Common myeloid progenitor, CD34-positive (primary cell): ENCODE measurements around the gene RAB3C.

Experiments
- CTCF ChIA-PET: fragments of 350-600 bp; sonication (Branson Sonifier 250); formaldehyde crosslinking; loops from one replicate; lab custom pipeline; 2021; ENCODE audit warnings: antibody characterized with exemption; lab: Charles Lee
- POLR2A ChIA-PET: fragments of 350-600 bp; sonication (Branson Sonifier 250); formaldehyde crosslinking; loops from one replicate; lab custom pipeline; 2021; ENCODE audit warnings: antibody characterized with exemption; lab: Charles Lee
- DNase-seq, 3 donors: peaks; one replicate each; pipeline versions ENCODE4 v3.0.0 to v3.0.0-alpha.2; 2013
- H3K27ac ChIP-seq, 2 experiments: 1 replicate in 1 of 2; 2 replicates in 1 of 2; pipeline ENCODE4 v1.7.0; 2013; ENCODE audit warnings: inconsistent platforms in 2 of 2, low read length in 2 of 2, mild to moderate bottlenecking in 2 of 2, low read depth in 1 of 2, moderate library complexity in 1 of 2; ENCODE audit not compliant: severe bottlenecking in 2 of 2, insufficient read depth in 1 of 2, poor library complexity in 1 of 2
- H3K27me3 ChIP-seq, 5 experiments: replicated peaks in 2 of 5; 1 replicate in 3 of 5; 2 replicates in 2 of 5; pipeline versions ENCODE4 v1.6.1 to v1.7.0; 2013; ENCODE audit warnings: low read length in 4 of 5, mild to moderate bottlenecking in 2 of 5, moderate library complexity in 2 of 5, inconsistent platforms in 1 of 5; ENCODE audit not compliant: insufficient read depth in 5 of 5, control insufficient read depth in 4 of 5
- H3K36me3 ChIP-seq, 4 experiments: 1 replicate in 2 of 4; 2 replicates in 2 of 4; pipeline versions ENCODE4 v1.6.1 to v1.7.0; 2013; ENCODE audit warnings: low read length in 3 of 4, control low read depth in 1 of 4, mild to moderate bottlenecking in 1 of 4; ENCODE audit not compliant: control insufficient read depth in 4 of 4, insufficient read depth in 4 of 4
- H3K4me1 ChIP-seq, 4 experiments: 1 replicate in 3 of 4; 2 replicates in 1 of 4; pipeline versions ENCODE4 v1.6.1 to v1.7.1; 2013; ENCODE audit warnings: low read length in 3 of 4, mild to moderate bottlenecking in 3 of 4, control low read depth in 1 of 4, inconsistent platforms in 1 of 4, moderate library complexity in 1 of 4; ENCODE audit not compliant: control insufficient read depth in 4 of 4, insufficient read depth in 4 of 4; ENCODE audit errors: control extremely low read depth in 1 of 4
- H3K4me3 ChIP-seq, 7 experiments: 1 replicate in 4 of 7; 2 replicates in 3 of 7; pipeline versions ENCODE4 v1.5.1 to v1.7.0; 2013; ENCODE audit warnings: mild to moderate bottlenecking in 7 of 7, low read length in 6 of 7, moderate library complexity in 6 of 7, inconsistent platforms in 2 of 7, low read depth in 2 of 7, control low read depth in 1 of 7; ENCODE audit not compliant: insufficient read depth in 4 of 7, control insufficient read depth in 1 of 7; ENCODE audit errors: extremely low read depth in 1 of 7
- H3K9me3 ChIP-seq, 5 experiments: 1 replicate in 4 of 5; 2 replicates in 1 of 5; pipeline versions ENCODE4 v1.6.1 to v1.7.1; 2013; ENCODE audit warnings: low read length in 4 of 5, mild to moderate bottlenecking in 2 of 5, inconsistent platforms in 1 of 5, low read depth in 1 of 5, moderate library complexity in 1 of 5; ENCODE audit not compliant: control insufficient read depth in 4 of 5, insufficient read depth in 2 of 5; ENCODE audit errors: control extremely low read depth in 1 of 5
- WGBS: methylation state at CpG from one replicate; pipeline ENCODE4 v1.1.5; 2013; ENCODE audit not compliant: insufficient coverage; 5-methylcytosine and 5-hydroxymethylcytosine counted together

Gene RAB3C

DNA sequence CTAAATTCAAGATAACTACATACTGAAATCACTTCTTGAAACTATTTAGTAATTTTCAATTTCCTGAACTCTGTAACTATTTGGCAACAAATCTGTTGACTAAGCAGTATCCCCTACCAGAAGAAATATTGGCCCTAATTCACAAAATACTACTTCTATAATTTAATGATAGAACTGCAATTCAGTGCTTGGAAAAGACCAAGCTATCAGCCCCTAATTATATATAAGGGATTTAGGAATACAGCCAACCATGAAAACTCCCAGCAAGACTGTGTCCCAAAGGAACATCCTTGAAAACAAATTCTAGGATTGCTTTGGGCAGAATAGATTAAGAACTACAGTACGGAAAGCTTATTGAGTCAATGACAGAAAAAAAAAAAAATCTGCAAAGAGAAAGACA lies 169.2 kb downstream of the RAB3C start:
- WGBS: 100% methylated on average over 1 of the region's 1 CpG
- no peak overlapping the region for H3K4me3 ChIP-seq
- no peaks in the 10 kb centered on the region for H3K4me1 ChIP-seq
- no peak for DNase-seq
- H3K27ac ChIP-seq: no peak overlapping the region
- ChIA-PET POLR2A (no interaction called here), CTCF (interaction anchor here (1.2 to 1.5 kb wide), 2 partner anchors 26 to 34 kb away, joined by 3 read pairs; no protein-coding TSS in a partner anchor)
- no peaks in the 10 kb centered on the region for H3K36me3 ChIP-seq
- H3K9me3 ChIP-seq: no peaks in the 10 kb centered on the region
- no peaks in the 10 kb centered on the region for H3K27me3 ChIP-seq

GRCh38 chr5:58753446-58753845 lies 170.6 kb downstream of the RAB3C start:
- Histone ChIP-seq H3K9me3 (no peaks in the 10 kb centered on the region), H3K36me3 (no peaks in the 10 kb centered on the region), H3K4me3 (no peak overlapping the region), H3K4me1 (no peaks in the 10 kb centered on the region), H3K27me3 (no peaks in the 10 kb centered on the region), H3K27ac (no peak overlapping the region)
- DNase-seq: no peak
- ChIA-PET CTCF (interaction anchor here (1.3 kb wide), 1 partner anchor 14 kb away, joined by 4 read pairs; no protein-coding TSS in a partner anchor), POLR2A (no interaction called here)
- WGBS: 100% methylated on average over 3 of the region's 5 CpGs

- peaks cover under 1 to 3% (median 3%) of the 10 kb centered on the region in 4 experiments for H3K4me1 ChIP-seq
- H3K9me3 ChIP-seq: no peaks in the 10 kb centered on the region
- H3K36me3 ChIP-seq: no peaks in the 10 kb centered on the region
- no peaks in the 10 kb centered on the region for H3K27me3 ChIP-seq
- POLR2A ChIA-PET: interaction anchor here (0.6 kb wide), 1 partner anchor 120 kb away, joined by 3 read pairs; no protein-coding TSS in a partner anchor
- 94% methylated on average over 3 of the region's 6 CpGs for WGBS
- no peak overlapping the region for H3K4me3 ChIP-seq
- DNase-seq: no peak
- CTCF ChIA-PET: no interaction called here
- no peak overlapping the region for H3K27ac ChIP-seq
Observed at GRCh38 chr5:58754250-58754649, 171.4 kb downstream of the RAB3C start.

DNA sequence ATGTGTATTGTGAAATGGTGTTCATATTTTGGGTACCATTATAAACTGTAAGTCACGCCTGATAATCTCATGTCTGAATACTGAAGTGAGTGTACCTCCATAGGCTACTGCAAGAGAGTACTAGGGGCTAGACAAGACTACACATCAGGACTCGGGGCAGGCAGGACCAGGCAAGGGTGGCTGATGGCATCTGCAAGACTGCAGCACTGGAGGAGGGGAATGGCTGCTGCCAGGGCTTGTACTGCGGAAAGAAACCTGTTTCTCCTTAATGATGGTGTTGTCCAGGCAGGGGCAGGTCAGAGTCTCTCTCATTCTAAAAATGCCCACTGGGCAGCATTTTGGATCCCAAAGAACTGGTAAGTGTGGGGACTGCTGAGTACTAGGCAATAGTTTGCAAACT lies 172.5 kb downstream of the RAB3C start:
- no peaks in the 10 kb centered on the region for H3K9me3 ChIP-seq
- WGBS: 100% methylated on average over 3 of the region's 3 CpGs
- H3K4me3 ChIP-seq: no peak overlapping the region
- ChIA-PET POLR2A (no interaction called here), CTCF (no interaction called here)
- H3K27me3 ChIP-seq: no peaks in the 10 kb centered on the region
- H3K27ac ChIP-seq: no peak overlapping the region
- no peaks in the 10 kb centered on the region for H3K36me3 ChIP-seq
- no peak for DNase-seq
- H3K4me1 ChIP-seq: peaks cover 5 to 13% (median 11%) of the 10 kb centered on the region in 4 experiments

DNA sequence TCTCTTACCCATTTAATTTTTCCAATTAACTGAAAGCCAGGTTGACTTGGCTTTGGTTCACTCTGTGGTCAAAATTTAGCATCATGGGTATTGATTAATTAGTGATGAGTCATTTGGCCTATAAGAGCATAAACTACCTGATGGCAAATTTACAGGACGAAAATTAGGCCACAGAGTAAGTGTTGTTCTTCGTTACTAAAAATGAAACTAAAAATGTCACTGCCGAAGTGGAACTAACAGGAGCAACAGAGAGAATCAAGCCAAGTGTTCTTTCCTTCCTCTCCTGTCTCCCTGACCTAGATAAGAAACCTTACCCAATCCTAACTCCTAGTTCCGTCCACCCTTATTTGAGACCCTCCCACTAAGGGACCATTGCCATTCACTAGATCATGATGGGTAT lies 176.9 kb downstream of the RAB3C start:
- 0% methylated on average over 2 of the region's 4 CpGs for WGBS
- Histone ChIP-seq H3K4me3 (peak overlapping the region in 6 of 7 experiments; percentile 50 to 75 (median 63)), H3K27ac (peak overlapping the region; percentile 85 to 87), H3K27me3 (no peaks in the 10 kb centered on the region), H3K4me1 (peaks cover 5 to 16% (median 11%) of the 10 kb centered on the region in 4 experiments), H3K36me3 (no peaks in the 10 kb centered on the region), H3K9me3 (no peaks in the 10 kb centered on the region)
- POLR2A ChIA-PET: no interaction called here
- CTCF ChIA-PET: interaction anchor here (0.7 kb wide), 1 partner anchor 14 kb away, joined by 3 read pairs; no protein-coding TSS in a partner anchor
- peak; percentile 51 to 75 (median 71) for DNase-seq

DNA sequence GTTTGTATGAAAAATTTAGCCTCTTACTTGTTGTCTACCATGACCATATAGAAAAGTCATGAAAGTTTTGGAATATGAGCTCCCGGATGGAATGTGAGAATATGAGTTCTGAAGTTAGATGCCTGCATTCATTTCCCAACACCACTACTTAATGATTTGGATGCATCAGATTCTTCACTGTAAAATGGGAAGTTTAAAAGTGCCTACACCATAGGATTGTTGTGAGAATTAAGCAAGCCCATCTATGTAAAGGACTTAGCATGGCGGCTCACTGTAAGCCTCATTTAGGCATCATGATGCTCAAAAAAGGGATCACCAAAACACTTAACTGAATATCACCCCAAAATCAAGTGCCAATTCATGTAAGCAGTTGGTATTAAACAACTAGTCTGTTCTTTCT lies 177.3 kb downstream of the RAB3C start:
- no CpG with 5 or more reads among the region's 2 CpGs for WGBS
- peak overlapping the region; percentile 85 to 87 for H3K27ac ChIP-seq
- ChIA-PET CTCF (interaction anchor here (0.6 kb wide), 1 partner anchor 17 kb away, joined by 3 read pairs; no protein-coding TSS in a partner anchor), POLR2A (no interaction called here)
- no peaks in the 10 kb centered on the region for H3K9me3 ChIP-seq
- peak in 1 of 3 donors; percentile 30 for DNase-seq
- H3K36me3 ChIP-seq: no peaks in the 10 kb centered on the region
- H3K4me1 ChIP-seq: peaks cover 5 to 16% (median 11%) of the 10 kb centered on the region in 4 experiments
- no peaks in the 10 kb centered on the region for H3K27me3 ChIP-seq
- H3K4me3 ChIP-seq: peak overlapping the region in 6 of 7 experiments; percentile 50 to 75 (median 63)

DNA sequence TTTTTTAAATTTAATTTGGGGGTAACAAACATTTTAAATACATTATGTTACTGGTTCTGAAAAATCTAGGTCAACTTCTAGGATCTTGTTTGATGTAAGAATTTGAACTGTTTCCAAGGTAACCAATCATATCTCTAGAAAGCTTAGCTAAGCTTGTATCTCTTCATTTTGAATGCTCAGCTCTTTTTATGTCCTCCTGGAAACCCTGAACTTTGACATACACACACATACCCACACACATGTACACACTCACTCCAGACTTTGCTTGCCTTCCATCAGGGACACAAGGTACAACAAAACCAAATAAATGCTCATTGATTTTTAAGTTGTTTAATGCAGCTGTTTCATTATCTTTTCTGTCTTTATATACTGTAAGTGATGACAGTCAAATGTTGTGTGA lies 178.5 kb downstream of the RAB3C start:
- Histone ChIP-seq H3K36me3 (no peaks in the 10 kb centered on the region), H3K27ac (no peak overlapping the region), H3K4me1 (peaks cover 5 to 16% (median 11%) of the 10 kb centered on the region in 4 experiments), H3K9me3 (no peaks in the 10 kb centered on the region), H3K27me3 (no peaks in the 10 kb centered on the region), H3K4me3 (no peak overlapping the region)
- ChIA-PET POLR2A (no interaction called here), CTCF (interaction anchor here (0.8 kb wide), 1 partner anchor 193 kb away, joined by 3 read pairs; no protein-coding TSS in a partner anchor)
- DNase-seq: no peak
